Posterior vena cava (tissue), 2 donors: ENCODE data around the gene OAT. TPM values are rescaled to one million over a fixed set of nuclear protein-coding genes. Genes with fewer than 3 reads are reported as not detected.
"Not testable (repeated sequence)": the region's sequence is repeated elsewhere in the genome, so short reads cannot be mapped to it uniquely, and the experiment has no call there.

Experiments used
- DNase-seq: peaks from one replicate; pipeline ENCODE4 v3.0.0-alpha.2; 2020; ENCODE audit warnings: low spot score
- intact Hi-C, 2 donors: fragments of 100-400 bp; cut with DNase I; formaldehyde crosslinking; loops; one replicate each; pipeline versions ENCODE4 v1.14.1 to v1.14.2; 2022 to 2023
- total RNA-seq, 2 donors: library from RNA; stranded (reverse); fragmentation: NEBNext Ultra II Directional; extraction: Animal tissue kit (Norgen Biotek cat#: 25700); gene quantifications; one replicate each; pipeline ENCODE4 v1.2.1, GENCODE V29; 2021
- donor health status: DM: yes; HTN: yes; CAD: no.
- donor health status: DM: yes; HTN: yes; CAD: no.

The OAT gene
- total RNA-seq, 2 donors from 2014 or later, result 89.5 to 113 TPM

- DNase-seq, result no peak
- intact Hi-C loops, result loop anchor here (5.0 to 10.0 kb wide), 4 partner anchors 291 to 811 kb away; partner anchors contain the start of gene CHST15 (in 1 of the 2)
Measured at GRCh38 chr10:124385627-124386185, 33.0 kb downstream of the OAT start.

DNA sequence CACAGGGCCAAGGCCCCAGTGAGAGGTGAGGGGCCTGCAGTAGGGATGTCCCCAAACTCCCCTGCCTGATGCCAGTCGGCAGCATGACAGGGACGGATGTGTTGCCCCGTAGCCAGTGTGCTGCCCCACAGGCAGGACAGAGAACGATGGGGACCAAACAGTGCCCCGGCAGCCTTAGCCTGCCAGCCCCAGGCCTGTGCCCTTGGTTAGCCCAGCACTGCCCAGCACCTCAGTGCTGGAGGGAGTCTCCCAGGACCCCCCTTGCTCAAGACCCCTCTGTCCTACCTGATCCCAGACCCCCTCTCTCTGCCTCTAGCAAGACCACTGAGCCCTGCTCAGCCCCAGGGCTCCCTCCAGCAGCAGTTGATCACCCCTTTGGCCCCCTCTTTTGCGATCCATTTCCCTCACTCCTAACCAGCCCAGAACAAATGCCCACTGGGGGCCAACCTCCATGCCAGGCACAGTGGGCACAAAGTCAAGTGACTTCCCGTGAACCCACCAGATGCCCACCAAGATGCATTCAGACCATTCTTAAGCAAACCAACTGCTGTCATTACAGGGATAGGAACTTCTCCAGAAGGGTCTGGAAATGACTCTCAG lies 34.0 kb downstream of the OAT start:
- intact Hi-C loops, result loop anchor here (5.0 to 10.0 kb wide), 4 partner anchors 290 to 810 kb away; partner anchors contain the start of gene CHST15 (in 1 of the 2)
- no peak for DNase-seq

GRCh38 chr10:124384172-124384571 lies 34.6 kb downstream of the OAT start:
- intact Hi-C loops, result loop anchor here (10.0 kb wide), 3 partner anchors 289 to 809 kb away; partner anchors contain the start of gene CHST15 (in 1 of the 2)
- DNase-seq, result no peak

GRCh38 chr10:124383496-124383895 lies 35.2 kb downstream of the OAT start:
- intact Hi-C loops, result loop anchor here (10.0 kb wide), 3 partner anchors 289 to 809 kb away; partner anchors contain the start of gene CHST15 (in 1 of the 2)
- DNase-seq, result no peak

DNA sequence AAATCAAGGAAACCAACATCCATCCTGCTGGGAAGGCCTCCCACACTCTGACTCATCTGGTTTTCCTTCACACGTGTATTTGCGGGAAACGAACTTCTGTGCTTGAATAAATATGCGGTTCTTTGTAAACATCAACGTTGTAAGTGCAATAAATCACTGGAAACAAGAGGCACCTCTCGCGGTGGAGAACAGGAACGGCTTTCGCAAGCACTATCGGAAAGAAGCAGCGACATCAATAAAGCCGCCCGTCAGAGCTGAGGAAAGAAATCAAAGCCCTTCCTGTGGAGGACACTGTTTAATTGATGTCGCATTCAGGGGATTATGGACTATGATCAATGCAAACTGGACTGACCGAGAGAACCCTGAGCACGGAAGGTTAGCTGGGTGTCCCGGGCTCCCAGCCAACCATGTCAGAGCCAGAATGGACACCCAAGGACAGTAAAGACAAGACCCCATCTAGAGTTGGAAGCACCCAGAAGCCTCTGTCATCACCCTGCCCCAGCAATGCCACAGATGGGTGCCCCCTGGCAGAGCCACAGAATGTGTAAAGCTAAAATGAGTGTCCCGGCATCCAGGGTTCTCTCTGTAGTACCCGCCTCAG lies 37.6 kb downstream of the OAT start:
- intact Hi-C loops, result loop anchor here (10.0 kb wide), 3 partner anchors 286 to 806 kb away; partner anchors contain the start of gene CHST15 (in 1 of the 2)
- DNase-seq, result no peak

DNA sequence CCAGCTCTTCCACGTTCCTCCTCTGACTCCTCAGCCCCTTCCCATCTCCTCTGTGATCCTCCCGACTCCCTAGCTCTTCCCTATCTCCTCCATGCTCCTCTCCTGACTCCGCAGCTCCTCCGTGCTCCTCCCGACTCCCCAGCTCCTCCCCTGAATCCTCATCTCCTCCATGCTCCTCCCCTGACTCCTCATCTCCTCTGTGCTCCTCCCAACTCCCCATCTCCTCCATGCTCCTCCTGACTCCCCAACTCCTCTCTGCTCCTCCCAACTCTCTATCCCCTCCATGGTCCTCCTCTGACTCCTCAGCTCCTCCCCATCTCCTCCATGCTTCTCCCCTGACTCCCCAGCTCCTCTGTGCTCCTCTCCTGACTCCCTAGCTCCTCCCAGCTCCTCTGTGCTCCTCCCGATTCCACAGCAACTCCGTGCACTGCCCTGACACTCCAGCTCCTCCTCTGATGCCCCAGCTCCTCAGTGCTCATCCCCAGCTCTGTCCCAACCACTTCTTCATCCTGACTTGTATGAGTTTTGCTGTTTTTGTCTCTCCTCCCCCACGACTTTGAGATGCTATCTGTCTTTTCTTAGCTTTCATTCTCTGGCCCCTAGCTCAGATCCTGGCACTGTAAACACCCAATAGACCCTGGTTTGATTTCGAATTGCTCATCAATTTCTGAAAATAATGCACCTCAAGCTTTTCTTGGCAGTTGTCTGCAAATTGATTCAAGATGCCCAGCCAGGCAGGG lies 38.3 kb downstream of the OAT start:
- intact Hi-C loops, result loop anchor here (10.0 kb wide), 3 partner anchors 286 to 806 kb away; partner anchors contain the start of gene CHST15 (in 1 of the 2)

GRCh38 chr10:124379609-124380193 lies 39.0 kb downstream of the OAT start:
- DNase-seq, result no peak
- intact Hi-C loops, result loop anchor here (10.0 kb wide), 3 partner anchors 285 to 805 kb away; partner anchors contain the start of gene CHST15 (in 1 of the 2)

More for the DNA sequence above, 38.3 kb downstream of the OAT start:
- DNase-seq, result no peak

GRCh38 chr10:124378881-124379471 lies 39.7 kb downstream of the OAT start:
- intact Hi-C loops, result no loop called here
- no peak for DNase-seq

GRCh38 chr10:124378271-124378670 lies 40.5 kb downstream of the OAT start:
- no peak for DNase-seq
- intact Hi-C loops, result no loop called here

GRCh38 chr10:124377101-124377500 lies 41.6 kb downstream of the OAT start:
- intact Hi-C loops, result no loop called here
- DNase-seq, result peak; percentile 29

DNA sequence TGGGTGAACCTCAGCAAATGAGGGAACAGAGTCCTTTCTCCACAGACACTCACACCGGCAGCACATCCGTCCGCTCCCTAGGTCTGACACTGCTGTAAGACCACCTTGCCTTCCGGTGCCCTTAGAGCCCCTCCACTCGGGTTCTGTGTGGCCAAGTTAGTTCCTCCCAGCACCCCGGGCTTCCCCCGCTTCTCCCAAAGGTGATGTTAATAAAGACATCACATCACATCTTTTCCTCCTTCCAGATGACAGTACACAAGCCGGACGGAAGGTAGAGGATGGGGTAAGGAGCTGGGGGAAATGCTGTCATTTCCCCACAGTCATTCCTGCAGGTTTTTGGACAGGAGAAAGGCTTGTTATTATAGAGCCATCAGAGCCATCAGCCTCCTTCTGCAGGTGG lies 42.3 kb downstream of the OAT start:
- DNase-seq, result peak; percentile 69
- intact Hi-C loops, result no loop called here

- intact Hi-C loops, result no loop called here
- no peak for DNase-seq
Measured at GRCh38 chr10:124375691-124376090, 43.0 kb downstream of the OAT start.

DNA sequence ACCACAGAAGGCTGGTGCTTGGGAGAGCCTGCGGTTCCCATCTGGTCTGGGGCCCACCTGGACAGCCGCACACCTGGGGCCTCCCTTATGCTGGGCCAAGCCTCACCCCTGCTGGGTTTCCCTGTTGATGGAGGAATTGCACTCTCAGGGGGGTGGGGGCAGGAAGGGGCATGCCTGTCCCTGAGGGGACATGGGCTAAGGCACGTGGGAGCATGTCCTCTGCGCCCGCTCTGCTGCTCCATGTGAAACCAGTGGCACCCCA lies 43.4 kb downstream of the OAT start:
- intact Hi-C loops, result no loop called here
- DNase-seq, result no peak

GRCh38 chr10:124374535-124375352 lies 44.0 kb downstream of the OAT start:
- intact Hi-C loops, result no loop called here
- DNase-seq, result no peak

DNA sequence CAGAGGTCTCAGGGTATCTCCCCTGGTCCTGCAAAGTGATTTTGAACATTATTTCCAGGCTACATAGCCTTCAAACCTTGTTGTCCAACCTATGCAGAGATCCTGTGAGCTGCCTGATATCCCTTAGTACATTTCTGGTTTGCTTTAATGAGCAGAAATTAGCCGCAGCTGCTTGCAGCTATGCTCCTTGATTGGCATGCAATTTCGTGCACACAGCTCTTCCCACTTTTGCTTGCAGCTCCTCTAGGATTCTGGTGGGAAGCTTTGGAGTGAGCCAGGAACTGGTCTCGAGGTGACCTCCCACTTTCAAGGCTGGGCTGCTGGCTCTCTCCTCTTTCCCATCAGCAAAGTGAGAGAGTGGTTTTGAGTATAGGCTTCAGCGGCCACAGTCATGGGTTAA lies 45.8 kb downstream of the OAT start:
- DNase-seq, result no peak
- intact Hi-C loops, result no loop called here

DNA sequence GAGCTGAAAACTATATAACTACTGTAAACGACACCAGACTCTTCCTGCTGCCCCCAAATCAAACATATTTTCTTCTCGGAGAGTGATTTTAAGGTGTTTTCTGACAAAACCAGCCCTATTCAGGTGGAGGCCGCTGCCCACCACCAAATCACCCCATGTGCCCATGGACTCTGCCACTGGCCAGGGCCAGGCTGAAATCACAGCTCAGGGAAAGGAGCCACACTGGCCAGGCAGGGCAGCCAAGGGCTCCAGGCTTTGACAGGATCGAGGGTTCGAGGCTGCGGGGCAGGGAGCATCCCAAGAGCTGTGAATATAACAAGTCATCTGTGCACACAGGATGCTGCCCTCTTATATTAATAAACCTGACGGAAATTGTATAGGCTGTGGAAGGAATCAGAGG lies 48.3 kb downstream of the OAT start:
- peak; percentile 68 for DNase-seq
- intact Hi-C loops, result no loop called here

DNA sequence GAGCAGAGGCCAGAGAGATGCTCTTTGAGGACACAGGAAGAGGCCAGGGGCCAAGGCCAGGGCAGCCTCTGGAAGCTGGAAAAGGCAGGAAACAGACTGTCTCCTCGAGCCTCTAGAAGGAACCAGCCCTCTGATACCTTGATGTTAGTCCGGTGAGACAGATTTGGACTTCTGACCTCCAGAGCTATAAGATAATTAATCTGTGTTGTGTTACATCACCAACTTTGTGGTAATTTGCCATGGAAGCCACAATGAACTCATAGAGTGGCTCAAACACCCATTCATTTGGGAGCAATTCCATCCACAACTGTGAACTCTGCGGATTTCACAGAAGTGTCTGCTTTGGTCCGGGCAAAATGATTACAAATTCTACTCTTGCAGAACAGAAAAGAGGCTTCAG lies 48.7 kb downstream of the OAT start:
- intact Hi-C loops, result no loop called here
- DNase-seq, result peak; percentile 30

- peak; percentile 12 for DNase-seq
- intact Hi-C loops, result not testable (repeated sequence)
Measured at GRCh38 chr10:124369533-124369932, 49.2 kb downstream of the OAT start.
